ENCODE data around the gene LRRC53. TPM values are rescaled to one million over a fixed set of nuclear protein-coding genes. Genes with fewer than 3 reads are reported as not detected.

Gene LRRC53
- polyA plus RNA-seq, 1 donor (not counting 4 experiments of a cell fraction or from before 2014, with no cell fraction given): not detected

DNA sequence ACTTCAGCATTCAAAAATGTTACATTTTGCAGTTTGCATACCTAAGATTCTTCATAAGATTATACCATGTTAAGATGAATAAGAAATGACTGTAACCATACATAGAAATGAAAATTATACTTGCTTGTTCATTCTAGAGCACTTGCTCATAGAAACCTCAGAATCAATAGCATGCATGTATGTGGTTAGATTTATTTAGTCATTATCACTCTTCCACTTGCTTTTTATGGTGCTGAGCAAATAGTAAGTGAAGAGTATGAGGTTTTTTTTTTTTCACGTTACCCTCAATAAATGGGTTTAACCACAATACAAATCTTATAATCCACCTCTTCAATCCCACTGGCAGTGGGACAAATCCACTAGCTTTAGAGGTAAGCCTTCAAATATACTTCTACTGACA, 84.7 kb downstream of the LRRC53 start:
- Histone ChIP-seq H3K4me2 (ENCODE audit: control insufficient read depth, extremely low read depth, insufficient read depth, low read depth, low read length) (no peak overlapping the region), H3K27me3 (ENCODE audit: control insufficient read depth, extremely low read depth, insufficient read depth, low read length) (no peaks in the 10 kb centered on the region), H3K36me3 (ENCODE audit: control insufficient read depth in 2 of 2, extremely low read depth in 1 of 2, insufficient read depth in 2 of 2, low read length in 2 of 2) (no peaks in the 10 kb centered on the region), H3K4me1 (ENCODE audit: control insufficient read depth, extremely low read depth, insufficient read depth, low read length) (no peaks in the 10 kb centered on the region), H3K9me3 (ENCODE audit: control insufficient read depth, low read depth, low read length) (no peaks in the 10 kb centered on the region), H3K9ac (ENCODE audit: control insufficient read depth, extremely low read depth, insufficient read depth, low read length) (no peak overlapping the region), H3K9me1 (ENCODE audit: control insufficient read depth, extremely low read depth, insufficient read depth, low read length) (no peaks in the 10 kb centered on the region), H4K20me1 (ENCODE audit: control insufficient read depth, extremely low read depth, insufficient read depth, low read length) (no peaks in the 10 kb centered on the region), H3K79me2 (ENCODE audit: control insufficient read depth, insufficient read depth, low read length) (no peaks in the 10 kb centered on the region), H3K4me3 (ENCODE audit: control insufficient read depth in 2 of 3, extremely low read depth in 1 of 3, insufficient read depth in 2 of 3, low read depth in 1 of 3, low read length in 3 of 3) (no peak overlapping the region), H2AFZ (ENCODE audit: control insufficient read depth, low read length) (no peak overlapping the region), H3K27ac (ENCODE audit: control insufficient read depth, insufficient read depth, low read length) (no peak overlapping the region)
- dilution Hi-C loops (cut with MboI; ENCODE audit: extremely low pct_ligation_motif_present, low sequenced_read_pairs): no loop called here
- no peak for DNase-seq (ENCODE audit: low read depth, low spot score)
- TF ChIP-seq, protein P1, sequence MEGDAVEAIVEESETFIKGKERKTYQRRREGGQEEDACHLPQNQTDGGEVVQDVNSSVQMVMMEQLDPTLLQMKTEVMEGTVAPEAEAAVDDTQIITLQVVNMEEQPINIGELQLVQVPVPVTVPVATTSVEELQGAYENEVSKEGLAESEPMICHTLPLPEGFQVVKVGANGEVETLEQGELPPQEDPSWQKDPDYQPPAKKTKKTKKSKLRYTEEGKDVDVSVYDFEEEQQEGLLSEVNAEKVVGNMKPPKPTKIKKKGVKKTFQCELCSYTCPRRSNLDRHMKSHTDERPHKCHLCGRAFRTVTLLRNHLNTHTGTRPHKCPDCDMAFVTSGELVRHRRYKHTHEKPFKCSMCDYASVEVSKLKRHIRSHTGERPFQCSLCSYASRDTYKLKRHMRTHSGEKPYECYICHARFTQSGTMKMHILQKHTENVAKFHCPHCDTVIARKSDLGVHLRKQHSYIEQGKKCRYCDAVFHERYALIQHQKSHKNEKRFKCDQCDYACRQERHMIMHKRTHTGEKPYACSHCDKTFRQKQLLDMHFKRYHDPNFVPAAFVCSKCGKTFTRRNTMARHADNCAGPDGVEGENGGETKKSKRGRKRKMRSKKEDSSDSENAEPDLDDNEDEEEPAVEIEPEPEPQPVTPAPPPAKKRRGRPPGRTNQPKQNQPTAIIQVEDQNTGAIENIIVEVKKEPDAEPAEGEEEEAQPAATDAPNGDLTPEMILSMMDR (optimal IDR thresholded peaks at IDR 0.05 in 1 of 3, IDR thresholded peaks at IDR 0.05 in 1 of 3, conservative IDR thresholded peaks at IDR 0.05 in 1 of 3; ENCODE audit: extremely low read depth in 1 of 3, insufficient read depth in 2 of 3, low read length in 3 of 3): no peak
- no peak for TF ChIP-seq EZH2 (IDR thresholded peaks at IDR 0.05; ENCODE audit: low read length)
- no peak for FAIRE-seq

DNA sequence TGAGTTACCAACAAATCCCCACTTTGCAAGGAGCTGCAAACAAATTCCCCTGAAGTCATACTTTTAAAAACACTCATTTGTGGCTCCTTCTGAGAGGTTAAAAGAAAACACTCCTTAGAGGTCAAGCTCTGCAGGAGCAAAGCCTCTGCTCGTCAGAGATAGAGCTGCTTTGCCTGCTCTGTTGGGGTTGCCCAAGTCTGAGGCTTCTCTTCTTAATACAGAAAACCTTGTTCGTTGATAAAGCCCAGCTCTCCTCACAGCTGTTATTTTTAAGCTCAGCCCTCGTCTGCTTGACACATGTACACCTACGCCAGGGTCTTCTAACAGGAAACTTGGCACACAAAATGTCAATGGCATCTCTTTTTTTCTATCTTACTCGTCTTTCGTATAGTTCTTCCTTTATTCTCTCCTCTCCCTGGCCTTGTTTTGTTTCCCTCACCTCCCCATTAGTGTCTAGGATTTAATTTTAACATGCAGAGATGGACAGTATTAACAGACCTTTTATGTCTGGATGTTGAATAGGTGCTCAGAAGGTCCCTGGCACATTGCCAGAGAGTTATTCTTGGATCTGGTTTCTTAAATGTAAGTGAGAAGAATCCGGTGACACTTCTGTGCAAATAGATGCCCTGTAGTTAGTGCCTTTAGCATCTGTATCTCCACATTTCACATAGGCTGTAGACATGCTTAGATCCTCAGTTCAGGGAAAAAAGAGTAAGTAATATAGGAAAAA, 86.0 kb downstream of the LRRC53 start:
- dilution Hi-C loops (cut with MboI; ENCODE audit: extremely low pct_ligation_motif_present, low sequenced_read_pairs): no loop called here
- FAIRE-seq (no peak), DNase-seq (ENCODE audit: low read depth, low spot score) (no peak)
- no peaks in the 10 kb centered on the region for H3K4me1 ChIP-seq (ENCODE audit: control insufficient read depth, extremely low read depth, insufficient read depth, low read length)
- no peaks in the 10 kb centered on the region for H3K27me3 ChIP-seq (ENCODE audit: control insufficient read depth, extremely low read depth, insufficient read depth, low read length)
- H2AFZ ChIP-seq (ENCODE audit: control insufficient read depth, low read length): no peak overlapping the region
- no peak overlapping the region for H3K27ac ChIP-seq (ENCODE audit: control insufficient read depth, insufficient read depth, low read length)
- TF ChIP-seq, protein P1 (optimal IDR thresholded peaks at IDR 0.05 in 1 of 3, IDR thresholded peaks at IDR 0.05 in 1 of 3, conservative IDR thresholded peaks at IDR 0.05 in 1 of 3; ENCODE audit: extremely low read depth in 1 of 3, insufficient read depth in 2 of 3, low read length in 3 of 3): no peak
- no peak for TF ChIP-seq EZH2 (IDR thresholded peaks at IDR 0.05; ENCODE audit: low read length)
- no peaks in the 10 kb centered on the region for H3K79me2 ChIP-seq (ENCODE audit: control insufficient read depth, insufficient read depth, low read length)
- no peaks in the 10 kb centered on the region for H4K20me1 ChIP-seq (ENCODE audit: control insufficient read depth, extremely low read depth, insufficient read depth, low read length)
- no peaks in the 10 kb centered on the region for H3K36me3 ChIP-seq (ENCODE audit: control insufficient read depth in 2 of 2, extremely low read depth in 1 of 2, insufficient read depth in 2 of 2, low read length in 2 of 2)
- no peak overlapping the region for H3K9ac ChIP-seq (ENCODE audit: control insufficient read depth, extremely low read depth, insufficient read depth, low read length)
- no peaks in the 10 kb centered on the region for H3K9me3 ChIP-seq (ENCODE audit: control insufficient read depth, low read depth, low read length)
- H3K9me1 ChIP-seq (ENCODE audit: control insufficient read depth, extremely low read depth, insufficient read depth, low read length): no peaks in the 10 kb centered on the region
- no peak overlapping the region for H3K4me2 ChIP-seq (ENCODE audit: control insufficient read depth, extremely low read depth, insufficient read depth, low read depth, low read length)
- H3K4me3 ChIP-seq (ENCODE audit: control insufficient read depth in 2 of 3, extremely low read depth in 1 of 3, insufficient read depth in 2 of 3, low read depth in 1 of 3, low read length in 3 of 3): no peak overlapping the region
